C4-2B (cell line): Measurements from ENCODE around the gene NUDT14.

Experiments used
- H3K27ac ChIP-seq: fragments of 450-650 bp; 2 replicates; pipeline ENCODE4 v1.5.1; 2017
- CTCF ChIP-seq: fragments of 450-650 bp; conservative IDR thresholded peaks from 2 replicates; pipeline ENCODE4 v1.5.1; 2017; ENCODE audit warnings: mild to moderate bottlenecking
- ZFX ChIP-seq: fragments of 450-650 bp; IDR thresholded peaks from 2 replicates; pipeline ENCODE4 v1.6.1; 2017

Gene NUDT14

GRCh38 chr14:105179191-105179590 lies 1.9 kb downstream of the NUDT14 start:
- no peak for TF ChIP-seq ZFX
- TF ChIP-seq CTCF = no peak
- H3K27ac ChIP-seq = no peak overlapping the region

GRCh38 chr14:105178868-105179140 lies 2.3 kb downstream of the NUDT14 start:
- no peak for TF ChIP-seq CTCF
- no peak for TF ChIP-seq ZFX
- no peak overlapping the region for H3K27ac ChIP-seq

- TF ChIP-seq CTCF (no peak), ZFX (no peak)
- no peak overlapping the region for H3K27ac ChIP-seq
Measured at GRCh38 chr14:105178069-105178867, 2.8 kb downstream of the NUDT14 start.

- H3K27ac ChIP-seq = no peak overlapping the region
- no peak for TF ChIP-seq CTCF
- no peak for TF ChIP-seq ZFX
Measured at GRCh38 chr14:105177082-105177481, 4.0 kb downstream of the NUDT14 start.

- no peak for TF ChIP-seq CTCF
- no peak for TF ChIP-seq ZFX
Measured at GRCh38 chr14:105176513-105176912, 4.6 kb downstream of the NUDT14 start.

GRCh38 chr14:105173901-105174894 lies 6.9 kb downstream of the NUDT14 start:
- TF ChIP-seq ZFX (no peak), CTCF (no peak)
- H3K27ac ChIP-seq = no peak overlapping the region

More at GRCh38 chr14:105176513-105176912, 4.6 kb downstream of the NUDT14 start:
- no peak overlapping the region for H3K27ac ChIP-seq

GRCh38 chr14:105173145-105173544 lies 8.0 kb downstream of the NUDT14 start:
- H3K27ac ChIP-seq = no peak overlapping the region
- TF ChIP-seq CTCF = no peak
- no peak for TF ChIP-seq ZFX
